Mesenteric fat pad (tissue), 1 donor: ENCODE results near the gene ZNF611. TPM values are rescaled to one million over a fixed set of nuclear protein-coding genes. Genes with fewer than 3 reads are reported as not detected.
"Not testable (repeated sequence)": the region's sequence is repeated elsewhere in the genome, so short reads cannot be mapped to it uniquely, and the experiment has no call there.

ENCODE experiments used
- DNase-seq: peaks from one replicate; pipeline ENCODE4 v3.0.0-alpha.2; 2020; ENCODE audit warnings: low spot score
- total RNA-seq: library from RNA; stranded (reverse); fragmentation: NEBNext Ultra II Directional; extraction: Animal tissue kit (Norgen Biotek cat#: 25700); gene quantifications from one replicate; pipeline ENCODE4 v1.2.1, GENCODE V29; 2021
- donor health status: DM: yes; HTN: yes; CAD: no.

ZNF611 gene
- total RNA-seq, 1 donor from 2014 or later: 23.1 TPM

DNA sequence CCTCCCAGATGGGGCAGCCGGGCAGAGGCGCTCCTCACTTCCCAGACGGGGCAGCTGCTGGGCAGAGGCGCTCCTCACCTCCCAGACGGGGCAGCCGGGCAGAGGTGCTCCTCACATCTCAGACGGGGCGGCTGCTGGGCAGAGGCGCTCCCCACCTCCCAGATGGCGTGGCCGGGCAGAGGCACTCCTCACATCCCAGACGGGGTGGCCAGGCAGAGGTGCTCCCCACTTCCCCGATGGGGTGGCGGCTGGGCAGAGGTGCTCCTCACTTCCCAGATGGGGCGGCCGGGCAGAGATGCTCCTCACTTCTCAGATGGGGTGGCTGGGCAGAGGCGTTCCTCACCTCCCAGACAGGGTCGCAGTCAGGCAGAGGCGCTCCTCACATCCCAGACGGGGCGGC lies 14.3 kb downstream of the ZNF611 start:
- not testable (repeated sequence) for DNase-seq

DNA sequence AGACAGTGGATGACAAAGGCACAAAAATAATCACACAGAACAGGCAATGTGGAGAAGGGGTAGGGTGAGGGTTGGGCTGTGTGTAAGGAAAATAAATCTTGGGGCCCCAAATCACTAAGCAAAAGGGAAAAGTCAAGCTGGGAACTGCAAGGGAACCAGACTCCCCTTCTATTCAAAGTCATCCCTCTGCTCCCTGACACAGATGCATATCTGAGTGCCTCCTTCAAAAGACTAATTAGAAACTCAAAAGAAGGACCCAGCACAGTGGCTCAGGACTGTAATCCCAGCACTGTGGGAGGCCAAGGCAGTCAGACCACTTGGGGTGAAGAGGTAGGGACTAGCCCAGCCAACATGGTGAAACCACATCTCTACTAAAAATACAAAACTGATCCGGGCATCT lies 18.3 kb downstream of the ZNF611 start:
- peak; percentile 8 for DNase-seq

DNA sequence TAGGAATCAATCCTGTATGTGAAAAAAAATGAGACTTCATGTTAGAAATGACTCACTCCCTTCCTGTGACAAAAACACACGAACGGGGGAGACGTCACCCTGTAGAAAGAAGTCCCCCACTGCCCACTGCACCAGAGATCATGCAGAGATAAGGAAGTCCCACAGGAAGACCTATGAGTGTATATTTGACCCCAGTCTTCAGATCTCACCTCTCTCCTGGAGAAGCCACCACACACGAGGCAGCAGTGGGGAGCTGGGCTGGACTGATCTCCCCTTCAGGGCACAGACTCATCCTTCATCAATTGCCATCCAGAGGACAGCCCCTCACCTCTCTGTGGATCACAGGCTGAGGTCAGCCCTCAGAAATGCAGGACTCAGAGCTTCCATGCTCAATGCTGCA lies 18.9 kb downstream of the ZNF611 start:
- not testable (repeated sequence) for DNase-seq

DNA sequence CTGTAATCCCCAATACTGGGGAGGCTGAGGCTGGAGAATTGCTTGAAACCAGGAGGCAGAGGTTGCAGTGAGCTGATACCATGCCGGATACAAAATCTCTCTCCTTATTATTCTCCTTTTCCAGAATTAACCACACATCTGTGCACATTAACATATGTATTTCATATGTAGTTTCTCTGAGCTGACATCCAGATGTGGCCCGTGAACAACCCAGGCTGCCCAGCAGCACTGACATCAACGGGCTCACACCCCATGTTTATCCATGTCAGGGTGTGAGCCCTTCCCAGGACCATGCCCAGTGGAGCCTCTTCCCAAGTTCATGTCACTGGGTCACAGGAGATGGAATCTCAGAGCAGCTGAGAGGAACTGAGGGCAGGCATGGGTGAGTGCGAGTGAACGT lies 19.5 kb downstream of the ZNF611 start:
- peak; percentile 59 for DNase-seq

DNA sequence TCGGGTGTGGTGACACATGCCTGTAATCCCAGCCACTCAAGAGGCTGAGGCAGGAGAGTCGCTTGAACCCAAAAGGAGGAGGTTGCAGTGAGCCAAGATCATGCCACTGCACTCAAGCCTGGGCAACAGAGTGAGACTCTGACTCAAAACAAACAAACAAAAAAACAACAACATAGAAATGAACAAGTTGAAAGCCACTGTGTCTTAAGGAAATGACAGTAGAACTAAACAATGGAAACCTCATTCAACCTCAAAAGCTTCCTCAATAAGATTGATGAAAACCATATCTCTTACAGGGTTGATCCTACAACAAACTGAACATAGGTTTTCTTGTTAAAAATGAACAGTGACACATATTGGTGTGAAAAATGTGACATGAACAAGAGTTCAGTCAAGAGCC lies 21.8 kb downstream of the ZNF611 start:
- DNase-seq: not testable (repeated sequence)

DNA sequence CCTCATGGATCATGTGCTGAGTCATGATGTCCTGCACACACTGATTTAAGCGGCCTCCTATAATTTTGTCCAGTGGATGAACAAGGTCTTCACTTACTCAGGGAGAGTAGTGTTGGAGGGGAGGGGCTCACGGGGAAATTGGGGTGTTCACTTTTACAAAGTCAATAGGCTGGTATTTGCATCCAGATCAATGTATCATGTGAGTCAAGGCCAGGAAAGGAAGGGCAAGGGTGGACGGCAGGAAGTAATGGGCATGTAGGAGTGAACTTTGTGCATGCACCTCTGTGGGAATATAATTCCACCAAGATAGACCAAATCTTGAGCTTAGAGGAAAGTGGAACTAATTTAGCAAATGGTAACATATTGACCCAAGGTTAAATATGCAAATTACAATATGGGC lies 23.2 kb downstream of the ZNF611 start:
- peak; percentile 1 for DNase-seq

DNA sequence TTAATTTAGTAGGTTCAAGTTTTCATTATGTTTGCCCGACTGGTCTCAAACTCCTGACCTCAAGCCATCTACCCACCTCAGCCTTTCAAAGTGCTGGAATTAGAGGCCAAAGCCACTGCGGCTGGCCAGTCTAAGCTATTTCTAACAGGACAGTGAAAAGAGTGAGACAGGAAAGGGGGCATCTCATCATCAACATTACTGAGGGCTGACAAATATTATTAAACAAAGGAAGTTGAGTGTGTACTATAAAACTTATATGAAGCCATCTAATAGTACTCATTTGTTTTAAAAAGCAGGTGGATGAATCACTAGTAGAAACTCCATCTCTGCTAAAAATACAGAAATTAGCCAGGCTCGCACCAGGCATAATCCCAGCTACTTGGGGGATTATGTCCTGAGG lies 24.3 kb downstream of the ZNF611 start:
- DNase-seq: no peak

DNA sequence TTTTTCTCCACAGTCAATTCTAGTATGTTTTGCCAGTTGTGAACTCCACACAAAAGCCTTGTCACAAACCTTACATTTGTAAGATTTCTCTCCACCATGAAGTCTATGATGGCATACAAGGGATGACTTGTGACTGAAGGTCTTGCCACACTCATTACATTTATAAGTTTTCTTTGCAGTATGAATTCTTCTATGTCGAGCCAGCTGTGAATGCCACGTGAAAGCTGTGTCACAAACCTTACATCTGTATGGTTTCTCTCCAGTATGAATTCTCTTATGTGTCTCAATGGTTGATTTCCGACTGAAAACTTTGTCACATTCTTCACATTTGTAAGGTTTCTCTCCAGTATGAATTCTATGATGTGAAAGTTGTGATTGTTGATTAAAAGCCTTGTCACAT lies 29.2 kb downstream of the ZNF611 start:
- not testable (repeated sequence) for DNase-seq

DNA sequence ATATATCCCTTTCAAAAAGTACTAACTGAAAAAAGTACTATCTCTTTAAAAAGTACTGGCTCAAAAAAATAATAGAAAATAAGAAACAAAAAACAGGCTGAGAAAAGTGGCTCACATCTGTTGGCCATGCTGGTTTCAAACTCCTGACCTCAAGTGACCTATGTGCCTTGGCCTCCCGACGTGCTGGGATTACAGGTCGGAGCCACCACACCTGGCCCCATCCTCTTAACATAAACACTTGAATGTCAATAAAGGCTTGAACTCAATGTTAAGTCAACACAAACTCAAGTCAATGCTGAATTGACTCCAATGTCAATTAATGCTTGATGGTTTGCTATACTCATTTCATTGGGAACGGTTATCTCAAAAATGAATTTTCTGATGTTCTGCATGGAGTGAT lies 30.9 kb downstream of the ZNF611 start:
- DNase-seq: peak; percentile 6

DNA sequence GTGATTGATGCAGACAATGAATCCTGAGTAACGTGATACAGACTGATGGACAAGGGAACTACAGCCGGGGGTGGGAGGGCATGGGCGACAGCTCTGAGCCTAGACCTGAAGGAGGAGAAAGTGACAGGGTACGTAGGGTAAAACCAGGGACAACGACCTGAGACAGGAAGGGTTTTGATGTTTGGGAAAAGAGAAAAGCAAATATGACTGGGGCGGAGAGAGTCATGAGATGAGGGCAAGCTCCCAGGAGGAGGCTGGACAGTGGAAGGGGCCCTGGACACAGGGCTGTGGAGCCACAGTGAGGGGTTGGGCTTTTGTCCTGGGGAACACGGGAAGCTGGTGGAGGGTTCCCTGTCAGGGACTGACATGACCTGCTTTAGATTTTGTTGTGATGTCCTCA lies 34.2 kb downstream of the ZNF611 start:
- peak; percentile 62 for DNase-seq

DNA sequence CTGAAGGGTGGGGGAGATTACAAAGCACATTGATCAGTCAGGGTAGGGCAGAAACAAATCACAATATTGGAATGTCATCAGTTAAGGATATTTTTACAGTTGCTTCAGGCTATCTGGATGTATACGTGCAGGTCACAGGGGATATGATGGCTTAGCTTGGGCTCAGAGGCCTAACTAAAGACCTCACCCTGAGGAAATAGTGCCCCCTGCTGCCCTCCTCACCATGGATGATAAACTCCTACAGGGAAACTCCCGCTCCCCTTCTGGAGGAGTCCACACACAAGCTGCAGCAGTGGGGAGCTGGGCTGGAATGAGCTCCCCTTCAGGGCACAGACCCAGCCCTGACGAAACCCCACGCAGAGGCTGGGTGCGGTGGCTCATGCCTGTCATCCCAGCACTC lies 35.3 kb downstream of the ZNF611 start:
- peak; percentile 43 for DNase-seq

DNA sequence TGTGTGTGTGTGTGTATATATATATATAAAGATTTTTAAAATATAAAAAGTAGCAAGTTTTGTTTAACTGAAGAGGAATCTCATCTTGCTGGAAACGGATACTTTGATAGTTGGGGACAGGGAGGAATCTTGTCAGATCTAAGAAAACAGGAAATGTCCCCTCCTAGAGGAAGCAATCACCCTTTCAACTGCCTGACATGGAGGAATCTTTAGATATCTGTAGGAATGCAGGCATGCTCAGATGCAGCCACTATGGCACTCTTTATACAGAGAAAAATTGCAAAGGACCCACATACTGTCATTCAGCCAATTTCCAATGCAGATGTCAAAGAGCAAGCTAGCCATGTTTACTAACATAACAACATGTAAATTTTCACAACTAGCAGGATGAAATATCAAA lies 38.8 kb downstream of the ZNF611 start:
- DNase-seq: no peak

DNA sequence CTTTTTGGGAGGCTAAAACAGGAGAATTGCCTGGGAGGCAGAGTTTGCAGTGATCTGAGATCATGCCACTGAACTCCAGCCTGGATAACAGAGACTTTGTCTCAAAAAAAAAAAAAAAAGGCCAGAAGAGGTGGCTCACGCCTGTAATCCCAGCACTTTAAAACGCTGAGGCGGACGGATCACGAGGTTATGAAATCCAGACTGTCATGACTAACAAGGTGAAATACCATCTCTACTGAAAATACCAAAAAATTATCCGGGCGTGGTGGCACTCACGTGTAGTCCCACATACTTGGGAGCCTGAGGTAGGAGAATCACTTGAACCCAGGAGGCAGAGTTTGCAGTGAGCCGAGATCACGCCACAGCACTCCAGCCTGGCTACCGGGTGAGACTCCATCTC lies 39.9 kb downstream of the ZNF611 start:
- peak; percentile 24 for DNase-seq

DNA sequence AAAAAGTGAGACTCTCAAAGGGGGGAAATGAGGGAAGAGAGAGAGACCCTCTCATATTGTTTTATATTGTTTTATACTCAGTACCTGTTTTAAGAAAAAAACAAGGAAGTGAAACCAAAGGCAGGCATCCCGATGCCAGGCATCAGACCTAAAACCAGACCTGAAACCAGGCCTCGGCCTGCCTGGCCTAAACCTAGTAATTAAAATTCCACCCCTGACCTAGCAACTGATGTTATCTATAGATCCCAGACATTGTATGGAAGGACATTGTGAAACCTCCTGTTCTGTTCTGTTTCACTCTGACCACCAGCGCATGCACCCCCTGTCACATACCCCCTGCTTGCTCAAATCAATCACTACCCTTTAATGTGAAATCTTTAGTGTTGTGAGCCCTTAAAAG lies 40.6 kb downstream of the ZNF611 start:
- DNase-seq: peak; percentile 11

DNA sequence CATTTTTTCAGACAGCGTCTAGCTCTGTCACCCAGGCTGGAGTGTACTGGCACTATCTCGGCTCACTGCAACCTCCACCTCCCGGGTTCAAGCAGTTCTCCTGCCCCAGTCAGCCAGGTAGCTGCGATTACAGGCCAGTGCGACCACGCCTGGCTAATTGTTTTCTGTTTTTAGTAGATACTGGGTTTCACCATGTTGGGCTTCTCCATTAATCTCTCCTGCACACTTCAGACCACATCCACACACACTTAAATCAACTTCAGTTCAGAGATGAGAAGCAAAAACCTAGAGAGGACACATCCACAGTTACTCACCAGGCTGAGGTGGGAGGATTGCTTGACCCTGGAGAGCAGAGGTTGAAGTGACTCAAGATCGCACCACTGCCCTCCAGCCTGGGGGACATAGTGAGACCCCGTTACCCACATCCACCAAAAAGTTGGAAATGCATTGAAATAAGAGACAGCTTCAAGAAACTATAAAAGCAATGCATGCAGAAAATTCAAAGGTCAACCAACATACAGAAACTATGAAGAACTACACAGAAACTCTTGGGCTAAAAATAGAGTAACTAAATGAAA lies 42.3 kb downstream of the ZNF611 start:
- DNase-seq: peak; percentile 11

DNA sequence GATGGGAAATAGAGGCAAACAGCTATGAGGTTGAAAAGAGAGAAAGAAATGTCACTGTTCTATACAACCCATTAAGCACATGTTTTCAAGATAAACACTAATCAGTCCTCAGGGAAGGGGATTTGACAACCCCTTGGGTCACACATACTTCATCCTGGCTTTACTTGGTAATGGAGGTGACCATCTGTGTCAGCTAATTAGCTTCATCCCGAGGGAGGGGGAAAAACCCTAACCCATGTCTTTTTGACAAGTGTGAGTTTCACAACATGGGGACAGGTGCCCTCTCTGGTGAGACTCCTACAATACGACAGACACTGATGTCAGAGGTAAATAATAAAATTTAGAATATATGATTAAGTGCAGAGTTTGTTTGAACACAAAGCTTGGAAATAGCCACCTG lies 43.1 kb downstream of the ZNF611 start:
- DNase-seq: no peak

DNA sequence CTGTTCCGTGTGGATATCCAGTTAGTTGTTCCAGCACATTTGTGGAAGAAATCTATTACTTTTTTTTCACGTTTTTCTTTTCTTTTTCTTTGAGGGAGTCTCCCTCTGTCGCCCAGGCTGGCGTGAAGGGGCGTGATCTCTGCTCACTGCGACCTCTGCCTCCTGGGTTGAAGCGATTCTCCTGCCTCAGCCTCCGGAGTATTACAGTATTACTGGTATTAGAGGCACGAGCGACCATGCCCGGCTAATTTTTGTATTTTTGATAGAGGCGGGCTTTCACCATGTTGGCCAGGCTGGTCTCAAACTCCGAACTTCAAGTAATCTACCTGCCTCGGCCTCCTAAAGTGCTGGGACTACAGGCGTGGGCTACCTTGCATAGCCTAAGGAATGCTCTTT lies 43.6 kb downstream of the ZNF611 start:
- DNase-seq: peak; percentile 64

DNA sequence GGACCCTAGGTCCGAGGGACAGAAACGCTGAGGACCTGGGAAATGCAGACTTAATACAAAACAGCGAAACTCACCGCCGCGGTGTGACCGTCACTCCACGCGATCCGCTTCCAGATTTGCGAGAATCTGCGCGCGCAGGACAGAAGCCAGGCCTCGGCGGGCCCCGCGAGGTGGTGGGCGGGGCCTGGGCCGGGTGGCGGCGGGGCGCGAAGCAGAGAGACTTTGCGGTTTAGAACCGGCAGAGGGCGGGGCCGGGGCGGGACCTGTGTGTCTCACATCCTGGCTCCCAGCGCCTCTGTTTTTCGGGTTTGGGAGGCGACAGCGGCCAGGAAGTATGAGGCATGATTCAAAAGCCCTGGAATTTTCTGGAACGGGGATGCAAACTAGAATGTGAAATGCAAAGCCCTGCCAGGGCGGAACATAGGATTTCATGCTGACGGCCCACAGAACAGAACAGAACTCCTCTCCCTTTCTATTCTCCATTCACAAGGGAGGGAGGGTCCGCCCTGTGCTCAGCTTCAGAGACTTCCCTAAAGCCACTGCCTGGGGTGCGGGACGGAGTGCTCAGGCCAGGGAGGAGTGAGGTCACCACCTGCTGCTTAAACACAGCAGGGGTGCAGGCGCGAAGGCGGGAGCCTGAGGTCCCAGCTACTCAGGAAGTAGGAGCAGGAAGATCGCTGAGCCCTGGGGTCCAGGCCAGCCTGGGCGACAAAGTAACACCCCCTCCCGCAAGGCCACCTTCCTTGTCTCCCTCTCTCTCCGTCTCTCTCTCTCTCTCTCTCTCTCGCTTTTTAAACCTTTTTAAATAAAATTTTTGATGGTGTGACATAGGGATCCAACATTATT lies 44.3 kb downstream of the ZNF611 start:
- DNase-seq: peak; percentile 96

DNA sequence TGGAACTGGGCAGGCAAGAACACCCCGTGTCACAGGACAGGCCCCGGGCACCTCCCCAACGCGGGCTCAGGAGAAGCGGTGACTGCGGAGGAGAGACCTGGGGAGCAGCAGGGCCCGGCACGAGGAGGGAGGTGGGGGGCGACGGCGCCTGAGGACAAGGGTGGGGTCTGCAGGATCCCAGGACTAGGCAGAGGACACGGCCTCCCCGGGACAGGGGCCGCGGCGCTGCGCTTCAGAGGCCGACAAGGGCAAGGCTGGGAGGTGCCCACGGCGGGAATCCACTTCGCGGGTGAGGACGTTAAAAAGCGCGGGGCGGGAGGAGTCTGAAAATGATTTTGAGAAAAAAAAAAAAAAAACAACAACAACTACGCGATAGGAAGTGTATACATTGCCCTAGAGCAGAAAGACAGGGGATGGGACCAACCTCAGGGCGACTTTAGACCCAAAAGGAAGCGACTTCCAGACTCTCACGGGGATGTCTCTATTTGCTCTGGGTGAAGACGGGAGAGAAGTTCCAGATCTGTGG lies 44.9 kb downstream of the ZNF611 start:
- peak; percentile 91 for DNase-seq

DNA sequence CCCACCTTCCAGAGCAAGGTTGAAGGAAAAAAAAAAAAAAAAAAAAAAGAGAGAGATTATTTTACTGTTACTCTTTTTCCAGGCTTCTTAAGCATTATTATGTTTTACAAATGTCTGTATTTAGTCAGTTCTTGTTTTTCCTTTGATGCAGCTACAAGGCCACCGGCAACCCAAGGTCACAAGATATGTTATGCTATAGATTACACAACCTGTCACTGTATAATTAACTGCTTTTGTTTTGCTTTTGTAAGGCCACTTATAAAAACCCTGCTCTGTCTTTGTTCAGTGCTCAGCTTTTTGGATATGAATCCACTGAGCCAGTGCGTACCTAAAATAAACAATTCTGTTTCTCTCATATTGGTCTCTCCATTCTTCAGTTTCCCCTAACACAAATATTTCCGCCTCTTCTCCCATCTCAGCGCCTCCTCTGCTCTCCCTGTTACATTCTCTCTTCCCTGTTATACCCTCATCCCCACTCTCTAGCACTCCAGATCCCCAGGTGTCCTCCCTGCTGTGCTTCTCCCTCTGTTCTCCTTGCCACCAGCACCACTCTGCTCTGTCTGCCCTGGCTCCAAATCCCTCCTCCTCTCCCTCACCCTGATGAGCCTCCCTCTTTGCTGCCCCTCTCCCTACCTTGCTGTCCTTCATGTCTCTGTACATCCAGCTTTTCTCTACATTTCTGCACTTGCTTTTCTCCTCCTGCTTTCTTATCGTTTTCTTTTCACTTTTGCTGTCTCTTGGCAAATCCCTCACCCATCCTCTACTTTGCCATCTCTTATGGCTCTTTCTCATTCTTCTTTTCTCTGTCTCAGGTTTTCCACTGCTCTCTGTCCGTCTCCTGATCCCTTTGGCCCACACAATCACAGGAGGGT lies 45.7 kb downstream of the ZNF611 start:
- not testable (repeated sequence) for DNase-seq

DNA sequence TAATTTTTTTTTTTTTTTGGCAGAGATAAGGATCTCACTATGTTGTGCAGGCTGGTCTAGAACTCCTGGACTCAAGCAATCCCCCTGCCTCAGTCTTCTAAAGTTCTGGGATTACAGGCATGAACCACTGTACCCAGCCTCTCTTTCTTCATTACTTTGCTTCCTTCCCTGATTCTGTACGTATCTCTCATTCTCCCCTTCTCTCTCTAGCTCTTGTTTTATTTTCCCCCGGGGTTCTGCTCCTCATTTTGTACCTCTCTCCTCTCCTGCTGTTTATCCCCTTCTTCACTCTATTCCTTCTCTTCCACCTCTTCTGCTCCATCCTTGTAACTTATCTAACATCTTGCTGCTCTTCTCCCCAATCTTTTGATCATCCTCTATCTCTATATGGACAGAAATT lies 46.5 kb downstream of the ZNF611 start:
- no peak for DNase-seq

DNA sequence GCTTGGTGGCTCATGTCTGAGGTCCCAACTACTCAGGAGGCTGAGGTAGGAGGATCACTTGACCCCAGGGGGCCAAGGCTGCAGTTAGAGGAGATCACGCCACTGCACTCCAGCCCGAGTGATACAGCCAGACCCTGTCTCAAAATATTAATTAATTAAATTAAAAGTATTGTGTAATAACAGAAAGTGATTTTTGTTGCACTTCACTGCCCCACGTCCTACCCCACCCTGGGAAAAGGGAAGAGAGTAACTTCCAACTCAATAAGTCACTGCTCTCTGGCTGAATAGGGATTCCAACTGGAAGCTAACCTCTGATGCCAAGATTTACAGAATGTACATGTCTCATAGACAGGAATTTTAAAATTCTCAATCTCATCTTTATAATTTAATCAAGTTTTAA lies 47.2 kb downstream of the ZNF611 start:
- peak; percentile 2 for DNase-seq
